Mucosa of descending colon (tissue), 3 donors: Measurements from ENCODE around the gene PCED1A. TPM values are rescaled to one million over a fixed set of nuclear protein-coding genes. Genes with fewer than 3 reads are reported as not detected.

Experiments used
- ATAC-seq: fragments of 200-7000 bp; cut with Tn5 transposase; one replicate; pipeline ENCODE4 v1.9.1; 2020; ENCODE audit warnings: mild to moderate bottlenecking, moderate library complexity
- DNase-seq, 3 donors: peaks; one replicate each; pipeline ENCODE4 v3.0.0-alpha.2; 2020
- H3K36me3 ChIP-seq: fragments of 200-600 bp; one replicate; pipeline ENCODE4 v1.8.0; 2021; ENCODE audit warnings: low read depth, mild to moderate bottlenecking
- H3K4me1 ChIP-seq: fragments of 200-600 bp; one replicate; pipeline ENCODE4 v1.8.0; 2021; ENCODE audit warnings: low read depth, mild to moderate bottlenecking
- H3K4me3 ChIP-seq: fragments of 200-600 bp; one replicate; pipeline ENCODE4 v1.8.0; 2021; ENCODE audit warnings: mild to moderate bottlenecking
- H3K9me3 ChIP-seq: fragments of 200-600 bp; one replicate; pipeline ENCODE4 v1.8.0; 2021; ENCODE audit warnings: mild to moderate bottlenecking
- CTCF ChIP-seq: fragments of 200-600 bp; IDR thresholded peaks from one replicate; pipeline ENCODE4 v1.8.0; 2022; ENCODE audit warnings: antibody characterized with exemption, mild to moderate bottlenecking
- intact Hi-C, 2 donors: fragments of 100-400 bp; cut with DNase I in 1 of 2; cut with micrococcal nuclease in 1 of 2; formaldehyde crosslinking; loops; one replicate each; pipeline versions ENCODE4 v1.11.0 to v1.11.1; 2022; cut with DNase I, micrococcal nuclease
- total RNA-seq, 3 donors: library from RNA; stranded (reverse); fragmentation: NEBNext Ultra II Directional in 2 of 3; extraction: Animal tissue kit (Norgen Biotek cat#: 25700) in 2 of 3; gene quantifications; one replicate each; pipeline versions ENCODE4 v1.2.1 to v1.2.4, GENCODE V29; 2021 to 2023
- donor health status: DM: no; HTN: no; CAD: no; lungs with moderate emphysema.
- donor health status: DM: no; HTN: no; CAD: no.
- donor health status: DM: no; HTN: yes; CAD: no.

The PCED1A gene
- total RNA-seq, 3 donors from 2014 or later: 21.1 to 35.0 (median 29.6) TPM

- Histone ChIP-seq H3K36me3 (no peaks in the 10 kb centered on the region), H3K4me3 (no peak overlapping the region), H3K9me3 (no peaks in the 10 kb centered on the region), H3K4me1 (peaks cover 18% of the 10 kb centered on the region)
- TF ChIP-seq CTCF: no peak
- DNase-seq (no peak), ATAC-seq (no peak)
- intact Hi-C loops: no loop called here
These were observed 30.6 kb upstream of the PCED1A start for GRCh38 chr20:2871111-2871465.

- intact Hi-C loops: no loop called here
- Histone ChIP-seq H3K4me3 (no peak overlapping the region), H3K9me3 (no peaks in the 10 kb centered on the region), H3K36me3 (no peaks in the 10 kb centered on the region), H3K4me1 (peaks cover 7% of the 10 kb centered on the region)
- ATAC-seq (no peak), DNase-seq (no peak)
- TF ChIP-seq CTCF: no peak
These were observed 28.9 kb upstream of the PCED1A start for GRCh38 chr20:2869381-2869780.

GRCh38 chr20:2867081-2867864 is 26.8 kb upstream of the PCED1A start:
- ATAC-seq (peak; percentile 6), DNase-seq (peak in 2 of 3 donors; percentile 34 to 59)
- Histone ChIP-seq H3K4me3 (no peak overlapping the region), H3K36me3 (no peaks in the 10 kb centered on the region), H3K9me3 (no peaks in the 10 kb centered on the region), H3K4me1 (peaks cover 5% of the 10 kb centered on the region)
- intact Hi-C loops: no loop called here
- no peak for TF ChIP-seq CTCF

GRCh38 chr20:2866236-2866635 is 25.8 kb upstream of the PCED1A start:
- Histone ChIP-seq H3K36me3 (no peaks in the 10 kb centered on the region), H3K4me1 (peaks cover 2% of the 10 kb centered on the region), H3K9me3 (no peaks in the 10 kb centered on the region), H3K4me3 (no peak overlapping the region)
- TF ChIP-seq CTCF: no peak
- ATAC-seq (no peak), DNase-seq (no peak)
- intact Hi-C loops: no loop called here

- DNase-seq (no peak), ATAC-seq (peak; percentile 24)
- H3K9me3 ChIP-seq: no peaks in the 10 kb centered on the region
- intact Hi-C loops: no loop called here
- H3K4me1 ChIP-seq: no peaks in the 10 kb centered on the region
- no peak overlapping the region for H3K4me3 ChIP-seq
- TF ChIP-seq CTCF: no peak
- H3K36me3 ChIP-seq: no peaks in the 10 kb centered on the region
These were observed 25.2 kb upstream of the PCED1A start for GRCh38 chr20:2865630-2866029.
